Activated CD8-positive, alpha-beta memory T cell treated with anti-CD3 and anti-CD28 coated beads, Interleukin-2, amount 50 U/mL, for 24 hours (primary cell): ENCODE results near the gene DCUN1D2.
"Not testable (repeated sequence)": the region's sequence is repeated elsewhere in the genome, so short reads cannot be mapped to it uniquely, and the experiment has no call there.

Experiments
- DNase-seq: peaks from one replicate; pipeline ENCODE4 v3.0.0-alpha.2; 2020; ENCODE audit errors: extremely low read depth

The DCUN1D2 gene

DNA sequence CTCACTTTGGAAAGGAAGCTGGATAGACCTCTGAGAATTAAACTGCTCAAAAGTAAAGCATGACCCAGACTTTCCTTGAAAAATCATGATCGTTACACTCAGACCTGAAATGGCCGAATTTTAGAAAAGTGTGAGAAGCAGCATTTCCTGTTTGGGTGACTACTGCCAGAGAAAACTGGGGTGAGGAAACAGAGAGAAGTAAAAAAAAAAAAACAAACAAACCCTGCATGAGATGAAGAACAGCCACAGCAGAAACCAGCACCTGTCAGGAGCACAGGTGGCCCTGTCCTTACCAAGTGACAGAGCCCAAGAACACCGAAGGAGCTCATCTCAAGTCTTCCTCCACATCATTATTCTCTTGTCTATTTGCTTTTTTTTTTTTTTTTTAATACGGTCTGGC lies 25.2 kb downstream of the DCUN1D2 start:
- no peak for DNase-seq

DNA sequence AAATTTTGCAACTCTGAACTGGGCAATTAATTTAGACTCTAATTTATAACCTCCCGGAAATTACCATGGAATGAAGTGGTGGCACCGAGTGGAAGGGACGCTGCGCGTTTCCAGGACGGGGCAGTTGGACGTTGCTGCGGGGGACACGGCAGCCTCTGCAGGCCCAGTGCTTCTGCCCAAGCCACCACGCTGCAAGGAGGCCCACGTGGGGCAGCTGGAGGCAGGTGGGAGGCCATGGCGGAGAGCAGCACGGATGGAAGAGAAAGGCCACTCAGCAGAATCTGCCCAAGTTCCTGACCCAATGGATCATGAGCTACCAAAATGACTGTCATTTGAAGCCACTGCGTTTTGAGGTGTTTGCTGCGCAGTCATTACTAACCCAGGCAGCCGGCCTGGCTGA lies 26.0 kb downstream of the DCUN1D2 start:
- DNase-seq, result no peak

DNA sequence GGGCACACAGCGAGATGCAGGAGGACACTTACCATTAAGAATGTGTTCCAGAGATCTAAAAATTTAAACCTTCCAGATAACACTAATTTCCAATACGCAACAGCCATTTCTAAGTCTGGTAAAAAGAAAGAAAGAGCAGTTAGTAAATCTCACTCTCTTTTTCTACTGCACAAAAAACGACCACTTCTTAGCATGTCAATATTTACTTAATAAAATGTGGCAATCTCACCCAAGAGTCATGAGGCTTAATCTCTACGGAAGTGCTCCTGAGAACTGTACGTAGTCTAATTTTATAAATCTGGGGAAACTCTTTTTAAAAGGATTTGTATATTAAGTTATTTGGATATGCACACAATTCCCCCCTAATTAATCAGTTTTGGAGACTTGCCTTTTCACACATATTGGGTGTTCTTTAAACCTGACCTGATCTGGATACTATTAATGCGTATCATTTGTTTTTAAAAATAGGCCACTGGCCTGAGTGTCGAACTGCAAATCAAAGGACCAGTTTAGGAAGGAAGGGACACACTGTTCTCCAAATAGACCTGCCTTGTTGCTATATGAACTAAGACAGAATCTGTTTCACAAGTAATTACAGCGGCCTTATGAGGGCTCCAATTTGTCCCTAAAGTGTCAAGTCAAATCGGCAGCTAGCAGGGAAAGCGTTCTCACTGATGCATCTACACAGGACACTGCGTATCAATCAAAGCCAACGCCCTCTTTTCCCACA lies 29.3 kb downstream of the DCUN1D2 start:
- DNase-seq, result no peak

DNA sequence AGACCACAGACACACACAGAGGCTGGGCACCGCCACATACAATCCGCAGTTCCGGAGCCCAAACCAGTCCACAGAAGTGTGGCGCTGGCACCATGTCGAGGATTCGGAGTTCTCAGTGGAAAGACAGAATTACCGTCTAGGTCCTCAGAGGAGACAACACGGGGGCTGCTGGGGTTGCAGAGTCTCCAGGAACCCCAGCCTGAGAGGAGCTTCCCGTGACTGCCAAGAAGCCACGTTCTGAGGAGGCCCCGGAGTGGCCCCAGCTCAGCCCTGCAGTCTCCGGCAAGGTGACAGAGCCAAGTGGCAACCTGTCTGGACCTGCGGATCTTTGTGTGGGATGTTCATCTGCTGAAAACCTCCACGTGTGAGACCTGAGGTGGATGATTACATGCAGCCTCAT lies 29.9 kb downstream of the DCUN1D2 start:
- no peak for DNase-seq

DNA sequence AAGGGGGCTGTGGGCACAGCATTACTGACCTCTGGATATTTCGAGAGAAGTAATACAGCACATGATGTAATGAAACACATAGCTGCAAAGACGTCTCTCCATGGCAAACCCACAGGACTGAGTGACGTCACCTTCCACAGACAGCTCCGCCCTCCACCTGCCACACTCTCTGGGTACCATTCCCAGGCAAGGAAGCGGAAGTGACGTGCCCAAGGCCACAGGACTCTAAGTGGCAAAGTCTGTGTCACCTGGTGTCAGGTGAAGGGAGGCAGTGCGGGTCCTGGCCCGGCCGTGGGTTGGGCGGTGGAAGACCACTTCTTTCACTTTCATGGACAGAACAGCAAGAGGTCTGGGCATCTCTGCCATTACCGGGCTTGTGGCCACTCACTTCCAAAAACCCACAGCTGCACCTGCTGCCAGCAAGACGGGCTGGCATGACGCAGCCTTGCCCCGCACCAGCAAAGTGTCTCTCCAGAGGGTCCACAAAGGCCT lies 30.4 kb downstream of the DCUN1D2 start:
- no peak for DNase-seq

DNA sequence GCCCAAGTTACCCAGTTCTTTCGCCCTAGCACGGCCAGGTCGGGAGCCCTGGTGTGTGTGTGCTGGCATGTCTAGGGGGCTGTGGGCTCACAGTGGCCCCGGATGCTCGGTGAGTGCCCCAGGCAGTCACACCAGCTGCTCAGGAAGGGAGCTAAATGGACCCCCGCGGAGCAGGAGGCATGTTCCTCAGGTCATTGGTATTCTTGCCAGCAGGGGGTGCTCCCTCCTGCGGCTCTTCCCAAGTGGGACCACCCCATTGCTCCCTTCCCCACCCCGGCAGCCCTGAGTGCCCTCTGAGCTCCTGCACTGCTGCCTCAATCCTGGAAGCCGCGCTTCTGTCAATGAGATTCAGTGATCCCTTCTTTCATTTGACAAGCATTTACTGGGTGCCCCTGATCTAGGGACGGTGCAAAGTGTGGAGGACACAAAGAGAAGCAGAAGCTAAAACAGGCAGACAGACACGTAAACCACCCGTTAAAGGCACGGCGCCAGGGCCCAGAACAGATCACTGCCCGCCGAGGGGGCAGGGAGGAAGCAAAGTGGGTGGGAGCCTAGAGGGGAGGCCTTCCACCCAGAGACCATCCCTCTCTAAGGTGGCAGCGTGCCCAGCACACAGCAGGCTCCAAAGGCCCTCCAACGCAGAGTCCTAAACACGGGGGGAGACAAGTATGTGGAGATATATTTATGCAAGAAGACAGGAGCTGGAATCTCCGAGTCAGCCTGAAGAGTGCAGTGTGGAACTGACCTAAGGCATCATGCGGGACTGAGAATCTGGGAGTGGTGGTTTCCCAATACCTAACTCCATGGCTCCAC lies 32.1 kb downstream of the DCUN1D2 start:
- no peak for DNase-seq

DNA sequence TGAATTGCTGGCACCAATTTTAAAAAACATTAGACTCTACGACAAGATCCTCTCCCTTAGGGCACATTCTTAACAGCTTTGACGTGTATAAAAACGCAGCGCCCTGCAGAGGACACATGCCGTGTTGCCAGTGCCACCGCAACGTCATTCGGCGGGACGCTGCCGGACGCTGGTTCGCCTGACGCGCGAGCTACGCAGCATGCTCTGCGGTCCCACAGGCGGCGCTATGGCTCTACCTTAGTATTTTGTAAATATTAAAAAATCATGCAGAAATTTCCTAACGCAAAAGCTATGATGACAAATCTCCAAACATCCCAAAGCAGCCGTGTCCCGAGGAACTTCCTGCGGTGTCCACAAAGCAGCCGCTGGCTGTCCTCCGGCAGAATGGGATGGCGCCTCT lies 33.0 kb downstream of the DCUN1D2 start:
- DNase-seq, result no peak

DNA sequence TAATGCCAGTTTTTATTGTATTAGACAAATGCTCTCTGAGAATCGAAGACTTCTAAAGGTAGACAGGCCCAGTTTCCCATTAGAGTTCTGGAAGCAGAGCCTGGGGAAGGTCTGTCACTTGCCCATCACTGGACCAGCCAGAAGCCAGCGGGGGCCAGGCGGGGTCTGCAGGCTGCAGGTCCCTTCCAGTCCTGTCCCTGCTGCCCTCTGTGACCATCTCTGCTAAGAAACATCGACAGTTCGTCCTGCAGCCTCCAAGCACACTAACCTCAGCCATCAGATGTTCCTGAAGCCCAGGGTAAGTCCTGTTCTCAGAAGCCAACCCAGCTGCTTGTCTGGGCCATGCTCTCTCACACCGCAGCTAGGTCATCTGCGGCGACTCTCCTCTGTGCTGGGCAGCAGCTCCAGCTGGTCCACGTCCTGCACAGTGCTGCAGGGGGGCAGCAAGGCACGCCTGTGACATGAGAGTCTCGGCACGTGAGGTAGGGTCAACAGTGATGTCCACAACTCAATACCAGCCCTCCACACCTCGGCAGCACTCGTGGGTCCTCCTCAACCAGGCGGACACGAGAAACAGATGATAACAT lies 34.3 kb downstream of the DCUN1D2 start:
- no peak for DNase-seq

DNA sequence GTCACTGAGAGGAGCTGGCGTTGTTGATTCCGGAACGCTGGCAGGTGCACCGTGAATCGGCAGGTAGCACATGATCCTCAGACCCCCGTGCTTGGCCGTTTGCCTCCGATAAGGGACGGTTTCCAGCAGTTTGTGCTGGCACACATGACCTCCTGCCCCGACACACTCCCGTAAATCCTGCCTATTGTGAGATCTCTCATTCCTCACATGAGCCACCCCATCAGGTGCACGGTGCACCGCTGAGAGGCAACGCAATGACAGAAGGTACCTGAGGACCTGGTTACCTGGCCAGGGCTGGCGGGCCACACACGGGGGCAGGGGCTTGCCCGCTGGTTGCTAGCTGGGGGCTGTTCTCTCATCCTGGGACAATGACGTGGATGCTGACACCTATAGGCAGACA lies 35.1 kb downstream of the DCUN1D2 start:
- DNase-seq, result no peak

DNA sequence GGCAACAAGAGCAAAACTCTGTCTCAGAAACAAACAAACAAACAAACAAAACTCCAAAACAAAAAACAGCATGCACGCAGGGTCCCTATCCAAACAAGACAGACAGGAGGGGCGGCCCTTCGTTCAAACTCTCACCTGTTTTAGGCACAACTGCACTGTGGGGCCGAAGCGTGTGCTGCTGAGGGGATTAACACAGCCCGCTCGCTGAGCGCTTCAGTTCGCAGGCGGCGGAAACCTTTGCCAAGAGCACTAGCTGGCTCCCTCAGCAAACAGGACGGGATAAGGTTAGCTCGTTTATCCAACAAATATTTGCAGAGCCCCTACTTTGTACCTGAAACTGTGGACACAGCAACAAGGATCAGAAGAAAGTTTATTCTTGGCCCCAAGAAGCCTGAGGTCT lies 35.6 kb downstream of the DCUN1D2 start:
- DNase-seq, result no peak

DNA sequence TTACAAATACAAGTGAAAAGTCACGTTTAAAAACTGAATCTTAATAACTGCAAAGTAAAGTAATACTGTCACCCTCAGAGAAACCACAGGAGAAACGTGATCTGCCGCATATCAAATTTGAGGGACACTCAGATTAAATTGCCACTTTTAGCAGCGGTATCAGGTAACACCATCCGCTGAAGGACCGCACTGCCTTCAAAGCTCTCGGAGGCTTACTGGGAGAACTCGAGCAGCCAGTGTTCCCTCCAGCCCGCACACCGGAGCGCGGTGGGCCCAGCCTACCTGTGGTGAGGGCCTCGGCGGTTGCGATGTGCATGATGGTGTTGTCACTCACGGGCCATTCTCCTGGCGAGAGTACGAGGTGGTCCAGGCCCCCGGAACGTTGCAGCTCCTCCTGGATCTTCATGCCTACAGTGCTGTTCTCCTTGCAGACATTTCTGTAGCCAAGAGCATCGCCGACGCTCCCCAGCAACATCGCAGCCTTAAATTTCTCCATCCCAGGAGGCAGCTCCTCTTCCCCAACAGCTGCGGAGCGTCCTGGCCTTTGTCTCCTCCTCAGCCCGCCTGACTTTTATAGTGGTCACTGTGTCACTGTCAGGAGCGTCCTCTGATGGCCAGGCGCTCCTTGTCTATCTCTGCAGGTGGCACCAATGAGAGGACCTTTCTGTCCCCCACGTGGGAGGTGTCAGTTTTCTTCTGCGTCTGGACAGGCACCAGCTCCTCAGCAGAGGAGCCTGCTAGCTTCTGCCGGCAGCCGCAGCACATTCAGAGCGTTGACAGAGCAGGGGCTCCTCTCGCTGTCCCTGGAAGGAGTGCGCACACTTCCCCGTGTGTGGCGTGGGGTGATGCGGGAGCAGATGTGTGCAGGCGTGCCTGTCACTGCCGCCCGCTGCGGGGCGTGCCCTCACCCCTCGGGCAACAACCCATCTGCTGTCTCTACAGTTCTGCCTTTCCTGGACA lies 37.3 kb downstream of the DCUN1D2 start, which contains the start of gene ADPRHL1:
ADPRHL1 (minus strand) TSS at position 547 of the 960 bp plus-strand sequence; CDS start at position 496, 51 bp downstream.
- DNase-seq, result no peak

DNA sequence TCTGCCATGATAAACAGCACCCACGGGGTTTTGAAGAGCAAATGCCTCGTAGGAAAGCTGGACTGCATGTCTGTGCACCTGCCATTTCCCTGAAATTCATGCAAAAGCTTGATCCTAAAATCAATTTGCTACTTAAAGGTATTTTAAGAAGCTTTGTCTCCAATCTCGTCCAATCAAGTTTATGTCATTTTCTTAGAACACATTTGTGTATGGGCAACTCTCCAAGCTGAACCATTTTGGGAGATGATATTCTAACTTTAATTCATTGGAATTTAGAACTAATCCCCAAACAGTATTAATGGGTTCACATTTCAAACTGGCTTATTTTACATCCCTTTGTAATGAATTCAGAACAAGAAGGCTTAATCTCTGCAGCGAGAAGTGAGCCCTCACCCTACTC lies 38.0 kb downstream of the DCUN1D2 start:
- DNase-seq, result no peak

DNA sequence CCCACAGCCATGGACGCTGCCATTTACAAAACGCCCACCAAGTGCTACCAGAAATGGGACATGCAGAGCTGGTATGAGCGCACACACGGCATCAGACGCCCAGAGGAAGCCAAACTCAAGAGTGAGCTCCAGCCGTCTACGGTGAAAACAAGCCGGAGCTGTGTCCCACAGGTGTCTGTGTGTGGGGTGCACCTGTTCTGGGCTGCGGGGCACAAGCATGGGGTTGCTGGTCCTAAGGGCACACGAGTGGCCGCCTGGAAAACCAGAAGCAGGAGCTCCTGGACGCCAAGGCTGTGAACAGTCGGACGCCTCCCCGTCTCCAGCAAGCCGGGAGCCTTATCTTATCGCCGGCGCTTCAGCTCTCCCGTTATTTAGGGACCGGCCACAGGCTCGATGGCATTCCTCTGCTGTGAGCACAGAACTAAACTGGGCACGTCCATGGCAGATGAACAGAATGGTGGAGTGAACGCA lies 38.5 kb downstream of the DCUN1D2 start:
- no peak for DNase-seq

DNA sequence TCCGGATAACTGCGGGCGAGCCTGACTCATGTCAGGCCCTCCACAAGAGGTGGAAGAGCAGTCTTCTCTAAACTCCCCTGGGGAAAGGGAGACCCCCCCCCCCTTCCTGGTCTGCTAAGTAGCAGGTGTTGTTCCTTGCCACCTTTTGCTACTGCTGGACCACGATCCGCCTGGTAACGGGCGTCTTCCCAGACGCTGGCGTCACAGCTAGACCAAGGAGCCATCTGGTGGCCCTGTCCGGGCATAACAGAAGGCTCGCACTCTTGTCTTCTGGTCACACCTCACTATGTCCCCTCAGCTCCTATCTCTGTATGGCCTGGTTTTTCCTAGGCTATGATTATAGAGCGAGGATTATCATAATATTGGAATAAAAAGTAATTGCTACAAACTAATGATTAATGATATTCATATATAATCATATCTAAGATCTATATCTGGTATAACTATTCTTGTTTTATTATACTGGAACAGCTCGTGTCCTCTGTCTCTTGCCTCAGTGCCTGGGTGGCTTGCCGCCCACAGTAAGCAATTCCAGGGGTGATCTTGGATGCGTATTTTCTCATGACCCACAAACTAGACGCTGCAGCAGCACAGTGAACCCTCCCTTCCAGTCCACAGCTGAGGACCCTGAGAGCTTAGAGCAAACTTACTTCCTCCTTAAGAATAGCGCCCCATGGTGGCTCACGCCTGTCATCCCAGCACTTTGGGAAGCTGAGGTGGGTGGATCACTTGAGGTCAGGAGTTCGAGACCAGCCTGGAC lies 39.5 kb downstream of the DCUN1D2 start:
- not testable (repeated sequence) for DNase-seq

DNA sequence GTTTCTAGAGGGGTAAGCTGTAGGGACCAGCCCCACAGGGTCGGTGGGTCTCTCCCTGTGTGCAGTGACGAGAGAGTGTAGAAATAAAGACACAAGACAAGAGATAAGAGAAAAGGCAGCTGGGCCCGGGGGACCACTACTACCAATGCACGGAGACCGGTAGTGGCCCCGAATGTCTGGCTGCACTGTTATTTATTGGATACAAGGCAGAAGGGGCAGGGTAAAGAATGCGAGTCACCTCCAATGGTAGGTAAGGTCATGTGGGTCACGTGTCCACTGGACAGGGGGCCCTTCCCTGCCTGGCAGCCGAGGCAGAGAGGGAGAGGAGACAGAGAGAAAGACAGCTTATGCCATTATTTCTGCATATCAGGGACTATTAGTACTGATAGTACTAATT lies 40.2 kb downstream of the DCUN1D2 start:
- not testable (repeated sequence) for DNase-seq

DNA sequence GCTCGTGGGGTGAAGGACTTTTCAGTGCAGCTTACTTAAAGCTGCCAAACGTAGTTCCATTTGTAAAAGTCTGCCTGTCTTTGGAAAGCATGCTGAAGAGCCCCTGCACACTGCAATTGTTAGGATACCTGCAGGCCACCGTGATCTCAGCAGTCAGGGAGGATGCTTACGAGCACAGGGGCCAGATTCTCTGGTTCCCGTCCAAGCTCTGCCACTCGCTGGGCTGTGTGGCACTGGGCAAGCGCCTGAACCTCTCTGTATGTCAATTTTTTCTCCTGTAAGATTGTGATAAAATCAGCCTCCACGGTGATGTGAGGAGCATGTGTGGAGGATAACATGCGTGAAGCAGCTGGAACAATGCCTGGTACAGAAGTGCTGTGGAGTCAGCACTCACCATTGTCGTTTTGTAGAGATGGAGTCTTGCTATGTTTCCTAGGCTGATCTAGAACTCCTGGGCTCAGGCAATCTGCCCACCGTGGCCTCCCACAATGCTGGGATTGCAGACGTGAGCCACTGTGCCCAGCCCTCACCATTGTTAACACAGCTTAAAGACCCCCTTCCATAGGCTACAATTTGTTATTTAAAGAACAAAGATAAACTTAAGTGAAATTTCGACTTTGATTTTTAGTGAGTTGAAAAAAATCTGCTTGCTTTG lies 40.7 kb downstream of the DCUN1D2 start:
- no peak for DNase-seq

DNA sequence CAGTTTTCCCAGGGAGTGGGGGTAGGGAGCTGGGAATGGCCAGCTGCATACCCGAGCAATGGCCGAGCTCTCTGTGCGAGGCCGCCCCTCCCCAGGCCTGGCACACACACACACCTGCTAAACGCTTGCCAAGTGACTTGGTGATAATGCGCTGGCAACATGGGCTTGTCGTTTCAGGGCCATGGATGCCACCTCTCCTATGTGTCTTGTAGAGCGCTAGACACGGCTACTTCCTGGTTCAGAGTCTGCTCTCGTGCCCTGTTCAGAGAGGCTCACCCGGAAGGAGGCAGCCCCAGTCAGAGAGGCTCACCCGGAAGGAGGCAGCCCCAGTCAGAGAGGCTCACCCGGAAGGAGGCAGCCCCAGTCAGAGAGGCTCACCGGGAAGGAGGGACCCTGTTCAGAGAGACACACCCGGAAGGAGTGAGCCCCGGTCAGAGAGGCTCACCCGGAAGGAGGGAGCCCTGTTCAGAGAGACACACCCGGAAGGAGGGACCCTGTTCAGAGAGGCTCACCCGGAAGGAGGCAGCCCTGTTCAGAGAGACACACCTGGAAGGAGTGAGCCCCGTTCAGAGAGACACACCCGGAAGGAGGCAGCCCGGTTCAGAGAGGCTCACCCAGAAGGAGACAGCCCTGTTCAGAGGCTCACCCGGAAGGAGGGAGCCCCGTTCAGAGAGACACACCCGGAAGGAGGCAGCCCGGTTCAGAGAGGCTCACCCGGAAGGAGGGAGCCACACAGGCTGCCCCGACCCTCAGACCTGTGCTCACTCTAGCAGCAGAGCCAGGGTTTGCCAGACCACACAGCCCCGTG lies 41.4 kb downstream of the DCUN1D2 start:
- DNase-seq, result no peak

DNA sequence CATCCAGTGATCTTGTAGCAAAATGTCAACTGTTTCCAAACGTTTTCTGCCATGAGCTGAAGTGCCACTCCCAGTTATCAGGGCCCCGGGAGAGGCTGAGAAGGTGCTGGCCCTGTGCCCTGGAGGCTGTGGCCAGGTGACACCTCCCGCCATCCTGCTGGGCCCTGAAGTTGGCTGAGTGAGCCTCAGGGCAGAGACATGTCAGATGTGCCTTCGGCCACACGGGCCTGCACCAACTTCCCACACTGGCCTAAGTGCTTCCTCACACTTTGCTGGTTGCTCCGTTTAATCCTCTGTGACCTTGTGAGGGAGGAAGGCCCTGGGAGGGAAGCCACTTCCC lies 42.0 kb downstream of the DCUN1D2 start:
- DNase-seq, result no peak

DNA sequence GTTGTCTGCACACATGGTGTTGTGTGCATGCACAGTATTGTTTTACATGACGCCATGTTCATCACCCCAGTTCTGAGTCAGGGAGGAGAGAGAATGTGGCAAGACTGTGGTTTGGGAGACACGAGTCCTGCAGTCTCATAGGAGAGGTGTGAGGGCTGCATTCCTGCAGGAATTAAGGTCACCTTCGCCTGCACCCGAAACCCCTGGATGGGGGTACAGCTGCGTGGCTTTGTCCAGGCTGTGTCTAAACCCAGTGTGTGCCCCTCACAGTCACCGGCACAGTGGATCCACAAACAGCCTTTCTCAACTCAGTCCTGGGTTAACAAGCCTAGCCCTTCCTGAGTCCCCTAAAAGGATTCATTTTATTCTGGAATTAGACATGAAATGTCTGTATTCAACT lies 42.9 kb downstream of the DCUN1D2 start:
- no peak for DNase-seq
